GM19035 (cell line): ENCODE measurements around the gene CSRP2.
A peak's percentile ranks its signal among the peaks of the same experiment; 100 is the strongest.

ENCODE experiments used
- ATAC-seq: cut with Tn5 transposase; IDR thresholded peaks from one replicate; pipeline ENCODE4 v1.9.1; 2021; ENCODE audit not compliant: unreplicated experiment

The CSRP2 gene

DNA sequence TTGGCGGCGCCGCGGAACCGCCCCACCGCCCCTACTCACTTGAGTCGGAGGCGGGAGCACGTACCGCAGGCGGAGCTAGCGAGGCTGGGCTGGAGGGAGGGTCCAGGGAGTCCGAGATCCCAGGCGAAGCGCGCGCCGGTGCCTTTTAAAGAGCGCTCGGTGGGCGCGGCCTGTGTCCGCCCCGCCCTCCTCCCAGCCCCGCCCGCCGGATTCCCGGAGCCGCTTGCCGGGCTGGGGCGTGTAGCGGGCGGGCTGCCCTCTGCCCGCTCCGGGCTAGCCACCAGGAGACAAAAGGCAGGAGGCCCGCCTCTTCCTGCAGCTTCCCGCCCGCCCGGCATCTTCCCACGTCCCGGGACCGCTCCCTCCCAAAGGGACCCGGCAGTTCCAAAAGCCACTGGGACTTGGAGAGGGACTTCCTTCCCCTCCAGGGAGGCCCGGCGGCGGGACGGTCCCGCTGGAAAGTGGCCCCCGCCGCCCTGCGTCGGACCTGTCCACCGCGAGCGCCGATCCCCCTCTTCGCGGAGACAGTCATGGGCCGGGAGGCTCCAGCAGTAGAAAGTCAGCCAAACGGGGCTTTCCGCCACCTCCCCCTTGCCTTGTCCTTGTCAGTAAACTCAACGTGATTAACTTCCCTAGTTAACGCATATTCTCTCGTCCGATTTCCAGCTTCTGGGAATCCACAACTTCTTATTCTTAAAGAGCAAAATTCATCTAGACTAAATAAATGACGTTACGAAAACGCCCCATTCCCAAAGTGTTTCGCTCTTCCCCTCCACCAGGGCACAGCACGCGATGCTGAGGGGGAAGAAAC is at the start of gene CSRP2:
Gene CSRP2, minus strand, starts transcription at position 121 of the 811 bp plus-strand sequence. CDS start 12,759 bp downstream, outside the sequence.
- ATAC-seq, result peak; percentile 92

DNA sequence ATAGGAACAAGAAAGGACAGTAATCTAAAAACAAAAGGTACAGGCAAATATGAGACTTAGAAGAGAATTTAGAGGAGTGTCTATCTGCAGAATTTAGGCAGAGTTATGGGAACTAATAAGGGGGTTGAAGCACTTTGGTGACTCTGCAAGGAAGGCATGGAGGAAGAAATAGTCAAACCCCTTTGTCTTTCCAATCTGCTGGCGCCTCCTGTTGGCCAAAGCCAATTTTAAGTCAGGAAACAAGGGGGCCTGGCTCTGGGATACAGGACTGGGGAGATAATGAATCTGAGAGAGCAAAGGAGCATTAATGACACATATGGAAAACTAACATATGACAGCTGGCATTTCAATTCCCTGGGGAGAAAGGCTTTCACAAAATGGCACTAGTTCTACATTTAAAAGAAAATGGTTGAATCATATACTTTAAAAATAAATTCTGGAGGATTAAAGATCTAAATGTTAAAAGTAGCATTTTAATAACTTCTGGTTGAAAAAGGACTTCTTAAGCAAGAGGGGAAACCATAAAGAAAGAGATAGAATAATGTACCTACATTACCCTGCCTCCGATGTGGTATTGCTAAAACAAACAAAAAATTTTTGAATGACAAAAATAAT is 48.5 kb upstream of the CSRP2 start:
- ATAC-seq, result no peak

DNA sequence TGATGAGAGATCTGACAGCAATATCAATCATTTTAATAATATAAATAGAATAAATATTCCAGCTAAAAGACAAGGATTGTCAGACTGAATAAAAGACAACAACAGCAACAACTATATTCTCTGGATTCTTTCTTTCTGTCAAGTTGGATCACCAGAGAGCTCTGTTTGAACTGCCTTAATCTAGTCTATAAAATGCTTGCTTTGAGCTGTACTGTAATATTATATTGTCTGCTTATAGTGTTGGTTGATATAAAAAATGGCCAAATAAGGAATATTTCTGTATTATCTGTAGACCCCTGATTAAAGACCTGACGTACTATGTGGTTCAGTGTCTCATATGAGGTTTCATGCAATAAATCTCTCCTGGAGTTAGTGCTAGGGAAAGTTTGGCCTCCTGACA is 46.3 kb upstream of the CSRP2 start:
- no peak for ATAC-seq

DNA sequence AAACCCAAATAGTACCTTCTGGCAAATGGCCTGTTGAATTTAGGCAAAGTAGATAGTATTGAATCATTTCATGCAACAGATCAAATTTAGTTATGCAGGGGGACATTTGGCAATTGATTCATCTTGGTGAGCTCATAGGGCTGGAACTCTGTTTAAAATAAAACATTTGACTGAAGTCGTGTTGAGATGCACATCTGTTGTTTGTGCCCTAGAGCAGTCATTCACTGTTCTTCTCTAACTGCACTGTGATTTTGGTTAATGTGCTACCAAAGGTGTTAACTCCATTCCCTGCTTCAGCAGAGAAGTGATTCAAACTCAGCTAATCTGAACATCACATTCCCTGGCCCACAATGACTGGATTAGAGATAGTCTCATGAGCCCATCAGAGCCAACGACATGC is 44.0 kb upstream of the CSRP2 start:
- ATAC-seq, result no peak

GRCh38 chr12:76921891-76922664 is 43.3 kb upstream of the CSRP2 start:
- no peak for ATAC-seq

- no peak for ATAC-seq
Observed at GRCh38 chr12:76921100-76921471, 42.3 kb upstream of the CSRP2 start.

GRCh38 chr12:76920172-76921099 is 41.6 kb upstream of the CSRP2 start:
- ATAC-seq, result peak; percentile 65

GRCh38 chr12:76919383-76920171 is 40.8 kb upstream of the CSRP2 start:
- ATAC-seq, result no peak

DNA sequence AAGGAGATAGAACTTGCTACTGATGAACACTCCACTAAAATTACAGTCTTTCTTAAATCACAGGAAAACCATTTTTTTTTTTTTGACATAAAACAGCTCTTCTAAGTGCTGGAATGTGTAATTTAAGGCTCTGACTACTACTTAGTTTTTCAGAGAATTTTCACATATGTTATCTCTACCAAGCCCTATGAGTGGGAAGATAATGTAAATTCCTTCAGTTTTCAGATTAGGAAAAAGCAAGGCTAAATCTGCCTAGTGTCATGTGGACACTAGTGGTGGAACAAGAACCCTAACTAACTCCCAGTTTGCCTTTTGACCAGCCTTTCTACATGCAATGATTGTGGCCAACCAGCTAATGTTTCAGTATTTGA is 37.3 kb upstream of the CSRP2 start:
- ATAC-seq, result no peak

DNA sequence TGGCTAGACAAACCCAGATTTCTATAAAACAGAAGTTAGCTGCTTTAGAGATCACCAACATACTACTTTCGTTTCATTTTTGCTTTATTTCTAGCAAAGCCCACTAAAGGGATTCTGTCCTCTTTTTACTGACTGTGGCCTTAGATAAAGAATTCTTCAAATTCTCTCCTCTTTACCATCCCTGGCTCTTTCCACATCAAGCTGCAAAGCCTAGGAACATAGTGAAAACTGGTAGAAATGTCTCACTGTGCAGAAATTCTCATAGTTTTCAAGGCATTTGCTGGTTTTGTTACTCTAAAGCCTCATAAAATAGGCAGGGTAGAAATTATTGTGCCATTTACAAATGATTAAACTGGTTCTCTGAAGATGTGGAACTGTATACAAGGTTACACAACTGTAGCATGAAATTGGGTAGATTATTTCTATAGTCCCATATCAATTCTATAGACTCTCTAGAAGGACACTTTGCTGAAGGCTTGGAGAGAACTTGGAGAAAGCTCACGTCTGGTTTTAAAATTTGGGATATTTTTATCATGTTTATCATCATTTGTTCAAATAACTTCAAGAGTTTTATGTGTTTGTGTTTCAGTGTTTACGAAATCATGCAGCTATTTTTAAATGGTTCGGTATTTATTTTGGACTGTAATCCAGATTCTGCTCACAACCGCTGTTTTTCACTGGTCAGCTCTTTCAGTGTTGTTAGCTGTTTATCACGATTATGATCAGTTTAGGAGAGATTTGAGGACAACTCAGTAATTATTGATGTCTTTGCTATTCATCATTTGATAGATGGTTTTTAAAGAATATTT is 36.7 kb upstream of the CSRP2 start:
- ATAC-seq, result no peak

DNA sequence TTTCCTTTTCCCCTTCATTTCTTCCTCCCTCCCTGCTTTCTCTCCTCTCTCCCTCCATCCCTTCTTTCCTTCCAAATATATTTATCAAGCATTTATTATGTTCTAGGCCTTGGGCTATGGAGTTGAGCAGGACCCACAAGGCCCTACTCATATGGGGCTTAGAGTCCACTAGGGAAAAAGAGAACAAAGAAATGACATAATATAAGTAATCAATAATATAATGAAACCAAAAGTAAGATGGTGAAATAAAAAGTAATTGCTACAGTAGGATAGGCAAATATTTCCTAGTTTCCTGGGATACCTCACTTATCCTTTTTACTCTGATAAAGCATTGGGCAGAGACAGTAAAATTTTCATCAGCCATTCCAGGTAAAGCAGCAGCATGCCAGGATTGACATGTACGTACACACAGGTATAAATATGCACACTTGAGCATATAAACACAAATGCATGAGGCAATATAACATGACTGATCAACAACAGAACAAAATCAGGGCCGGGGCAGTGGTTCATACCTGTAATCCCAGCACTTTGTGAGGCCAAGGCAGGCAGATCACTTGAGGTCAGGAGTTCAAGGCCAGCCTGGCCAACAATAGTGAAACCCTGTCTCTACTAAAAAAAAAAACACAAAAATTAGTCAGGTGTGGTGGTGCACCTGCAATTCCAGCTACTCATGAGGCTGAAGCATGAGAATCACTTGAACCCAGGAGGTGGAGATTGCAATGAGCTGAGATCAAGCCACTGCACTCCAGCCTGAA is 35.5 kb upstream of the CSRP2 start:
- no peak for ATAC-seq

DNA sequence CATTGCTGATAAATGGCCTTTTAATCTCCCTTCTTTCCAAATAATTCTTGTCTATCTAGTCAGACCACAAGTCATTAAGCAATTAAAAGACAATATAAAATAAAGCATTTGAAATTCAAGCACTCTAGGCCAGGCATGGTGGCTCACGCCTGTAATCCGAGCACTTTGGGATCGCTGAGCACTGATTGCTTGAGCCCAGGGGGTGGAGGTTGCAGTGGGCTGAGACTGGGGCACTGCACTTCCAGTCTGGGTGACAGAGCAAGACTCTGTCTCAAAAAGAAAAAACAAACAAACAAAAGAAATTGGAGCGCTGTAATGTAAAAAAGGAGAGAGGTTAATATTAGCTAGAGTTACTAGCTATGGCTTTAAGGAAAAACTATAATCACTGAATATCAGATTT is 30.5 kb upstream of the CSRP2 start:
- no peak for ATAC-seq

GRCh38 chr12:76908303-76909017 is 29.6 kb upstream of the CSRP2 start:
- ATAC-seq, result no peak

DNA sequence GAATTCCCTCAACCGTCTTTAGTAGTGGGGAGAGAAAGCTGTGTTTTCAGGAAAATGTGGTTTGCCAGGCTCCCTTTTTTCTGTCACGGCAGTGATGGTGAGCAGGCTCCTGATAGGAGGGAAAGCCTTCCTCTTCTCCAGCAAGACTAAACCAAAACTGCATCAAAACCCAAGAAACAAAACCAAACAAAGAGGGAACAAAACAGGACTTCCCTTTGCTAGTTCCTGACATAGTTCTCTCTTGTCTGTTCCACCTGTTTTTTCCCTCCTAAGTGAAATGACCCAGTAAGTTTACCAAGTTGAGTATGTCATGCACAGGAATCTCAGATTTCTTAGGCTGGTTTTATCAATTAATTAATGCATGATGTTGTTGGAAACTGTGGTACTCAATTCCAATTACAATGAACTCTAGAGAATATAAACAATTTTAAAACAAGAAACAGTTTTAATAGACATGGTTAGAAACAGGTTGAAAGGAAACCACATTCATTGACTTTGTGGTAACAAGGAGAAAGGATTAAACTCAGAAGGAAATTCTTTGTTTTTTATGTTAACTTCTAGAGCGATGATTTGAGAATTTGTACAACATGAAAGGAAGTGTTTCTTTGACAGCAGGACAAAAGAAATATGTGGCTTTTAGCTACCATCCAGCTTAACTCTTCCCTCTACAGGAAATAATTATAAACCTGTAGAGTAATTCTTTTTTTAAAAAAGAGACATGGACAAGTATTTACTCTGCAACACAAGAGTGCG is 23.0 kb upstream of the CSRP2 start:
- no peak for ATAC-seq

DNA sequence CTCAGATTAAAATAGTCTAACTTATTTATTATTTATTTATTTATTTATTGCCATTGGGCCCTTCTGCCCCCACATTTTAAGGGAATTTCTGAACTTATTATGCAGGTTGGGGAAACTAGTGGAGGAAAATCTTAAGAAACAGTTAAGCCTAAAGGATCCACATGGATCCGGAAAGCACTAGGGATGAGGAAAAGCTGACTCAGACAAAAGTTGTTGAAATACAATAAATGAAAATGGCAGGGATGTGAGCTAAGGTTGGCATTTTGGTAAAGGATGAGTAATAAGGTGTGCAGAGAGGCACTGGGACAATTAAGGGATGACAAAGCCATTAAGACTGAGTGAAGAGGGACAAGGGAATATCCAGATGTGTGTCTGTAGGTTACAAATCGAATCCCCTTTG is 20.7 kb upstream of the CSRP2 start:
- ATAC-seq, result no peak

- ATAC-seq, result no peak
Observed at GRCh38 chr12:76898442-76898841, 19.6 kb upstream of the CSRP2 start.

- ATAC-seq, result no peak
Observed at GRCh38 chr12:76896274-76896673, 17.5 kb upstream of the CSRP2 start.
